Measurements from ENCODE around the gene ABL1.

DNA sequence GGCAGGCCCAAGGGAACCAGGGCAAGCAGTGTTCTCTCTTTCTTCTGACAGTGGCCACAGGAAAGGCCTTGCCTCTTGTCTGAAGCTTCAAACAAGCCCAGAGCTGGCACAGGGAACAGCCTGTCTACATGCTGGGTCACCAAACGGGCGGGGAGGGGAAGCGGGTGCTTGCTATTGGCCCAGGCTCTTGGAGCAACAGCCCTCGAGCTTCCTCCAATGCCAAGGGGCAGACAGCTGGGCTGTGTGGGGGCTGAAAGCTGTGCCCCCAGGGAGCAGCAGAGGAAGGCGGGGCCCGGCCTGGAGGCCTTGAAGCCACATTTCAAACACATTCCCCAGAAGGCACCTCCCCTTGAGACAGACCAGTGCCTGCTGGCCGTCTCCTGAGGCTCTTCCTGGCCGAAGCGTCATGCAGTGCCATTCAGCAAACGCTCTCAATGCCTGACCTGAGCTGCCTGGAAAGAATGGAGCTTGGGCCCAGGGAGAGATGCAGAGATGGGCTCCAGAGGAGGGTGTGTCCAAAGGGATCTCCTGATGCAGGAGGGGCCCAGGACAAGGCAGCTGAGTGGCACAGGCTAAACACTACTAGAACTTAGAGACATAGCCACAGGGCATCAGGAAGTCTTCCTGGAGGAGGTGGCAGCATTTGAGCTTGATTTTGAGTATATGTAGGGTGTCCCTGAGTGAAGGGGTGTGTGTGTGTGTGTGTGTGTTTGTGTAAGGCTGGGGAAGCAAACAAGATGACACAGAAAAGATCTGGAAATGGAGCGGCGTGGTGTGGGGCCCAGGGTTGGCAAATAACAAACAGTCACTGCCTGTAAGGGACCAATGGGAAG is 101.4 kb downstream of the ABL1 start:
- peak; percentile 16 to 40 for TF ChIP-seq POLR2AphosphoS5 (IDR thresholded peaks at IDR 0.05)
- no peak for TF ChIP-seq POLR2A (IDR thresholded peaks at IDR 0.05; ENCODE audit: low read depth)
- TF ChIP-seq EP300 (IDR thresholded peaks at IDR 0.05), result no peak
- TF ChIP-seq, protein P1, sequence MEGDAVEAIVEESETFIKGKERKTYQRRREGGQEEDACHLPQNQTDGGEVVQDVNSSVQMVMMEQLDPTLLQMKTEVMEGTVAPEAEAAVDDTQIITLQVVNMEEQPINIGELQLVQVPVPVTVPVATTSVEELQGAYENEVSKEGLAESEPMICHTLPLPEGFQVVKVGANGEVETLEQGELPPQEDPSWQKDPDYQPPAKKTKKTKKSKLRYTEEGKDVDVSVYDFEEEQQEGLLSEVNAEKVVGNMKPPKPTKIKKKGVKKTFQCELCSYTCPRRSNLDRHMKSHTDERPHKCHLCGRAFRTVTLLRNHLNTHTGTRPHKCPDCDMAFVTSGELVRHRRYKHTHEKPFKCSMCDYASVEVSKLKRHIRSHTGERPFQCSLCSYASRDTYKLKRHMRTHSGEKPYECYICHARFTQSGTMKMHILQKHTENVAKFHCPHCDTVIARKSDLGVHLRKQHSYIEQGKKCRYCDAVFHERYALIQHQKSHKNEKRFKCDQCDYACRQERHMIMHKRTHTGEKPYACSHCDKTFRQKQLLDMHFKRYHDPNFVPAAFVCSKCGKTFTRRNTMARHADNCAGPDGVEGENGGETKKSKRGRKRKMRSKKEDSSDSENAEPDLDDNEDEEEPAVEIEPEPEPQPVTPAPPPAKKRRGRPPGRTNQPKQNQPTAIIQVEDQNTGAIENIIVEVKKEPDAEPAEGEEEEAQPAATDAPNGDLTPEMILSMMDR (IDR thresholded peaks at IDR 0.05), result no peak
